ENCODE results near the gene F2RL2.
A peak's percentile ranks its signal among the peaks of the same experiment; 100 is the strongest.

Gene F2RL2

GRCh38 chr5:76625087-76625815, 2.0 kb upstream of the F2RL2 start:
- no peak for TF ChIP-seq CTCF (conservative IDR thresholded peaks at IDR 0.05; ENCODE audit: low read depth, low read length)
- H3K4me3 ChIP-seq (ENCODE audit: low read depth, low read length) = no peak overlapping the region
- no peak for DNase-seq (ENCODE audit: low read depth)

GRCh38 chr5:76622076-76622475, 1.1 kb downstream of the F2RL2 start:
- H3K4me3 ChIP-seq (ENCODE audit: low read depth, low read length) = no peak overlapping the region
- DNase-seq (ENCODE audit: low read depth) = no peak
- TF ChIP-seq CTCF (conservative IDR thresholded peaks at IDR 0.05; ENCODE audit: low read depth, low read length) = no peak

GRCh38 chr5:76620166-76620565, 3.0 kb downstream of the F2RL2 start:
- DNase-seq (ENCODE audit: low read depth) = no peak
- no peak for TF ChIP-seq CTCF (conservative IDR thresholded peaks at IDR 0.05; ENCODE audit: low read depth, low read length)
- H3K4me3 ChIP-seq (ENCODE audit: low read depth, low read length) = no peak overlapping the region

GRCh38 chr5:76617675-76618074, 5.5 kb downstream of the F2RL2 start:
- H3K4me3 ChIP-seq (ENCODE audit: low read depth, low read length) = no peak overlapping the region
- peak; percentile 83 for DNase-seq (ENCODE audit: low read depth)
- no peak for TF ChIP-seq CTCF (conservative IDR thresholded peaks at IDR 0.05; ENCODE audit: low read depth, low read length)

- DNase-seq (ENCODE audit: low read depth) = no peak
- TF ChIP-seq CTCF (conservative IDR thresholded peaks at IDR 0.05; ENCODE audit: low read depth, low read length) = no peak
- H3K4me3 ChIP-seq (ENCODE audit: low read depth, low read length) = no peak overlapping the region
Measured at GRCh38 chr5:76617229-76617628, 6.0 kb downstream of the F2RL2 start.

- DNase-seq (ENCODE audit: low read depth) = no peak
- H3K4me3 ChIP-seq (ENCODE audit: low read depth, low read length) = no peak overlapping the region
- no peak for TF ChIP-seq CTCF (conservative IDR thresholded peaks at IDR 0.05; ENCODE audit: low read depth, low read length)
Measured at GRCh38 chr5:76616206-76616605, 7.0 kb downstream of the F2RL2 start.

- H3K4me3 ChIP-seq (ENCODE audit: low read depth, low read length) = no peak overlapping the region
- DNase-seq (ENCODE audit: low read depth) = no peak
- no peak for TF ChIP-seq CTCF (conservative IDR thresholded peaks at IDR 0.05; ENCODE audit: low read depth, low read length)
Measured at GRCh38 chr5:76615759-76616158, 7.4 kb downstream of the F2RL2 start.
